ENCODE measurements around the gene KIF19.

The KIF19 gene

GRCh38 chr17:74396567-74396966 lies 70.5 kb downstream of the KIF19 start:
- DNase-seq (ENCODE audit: low read depth in 1 of 2, low spot score in 1 of 2): no peak
- no peaks in the 10 kb centered on the region for H3K27me3 ChIP-seq (ENCODE audit: insufficient read depth, poor library complexity, severe bottlenecking)
- no peak overlapping the region for H3K27ac ChIP-seq (replicated peaks)
- TF ChIP-seq, protein P1, sequence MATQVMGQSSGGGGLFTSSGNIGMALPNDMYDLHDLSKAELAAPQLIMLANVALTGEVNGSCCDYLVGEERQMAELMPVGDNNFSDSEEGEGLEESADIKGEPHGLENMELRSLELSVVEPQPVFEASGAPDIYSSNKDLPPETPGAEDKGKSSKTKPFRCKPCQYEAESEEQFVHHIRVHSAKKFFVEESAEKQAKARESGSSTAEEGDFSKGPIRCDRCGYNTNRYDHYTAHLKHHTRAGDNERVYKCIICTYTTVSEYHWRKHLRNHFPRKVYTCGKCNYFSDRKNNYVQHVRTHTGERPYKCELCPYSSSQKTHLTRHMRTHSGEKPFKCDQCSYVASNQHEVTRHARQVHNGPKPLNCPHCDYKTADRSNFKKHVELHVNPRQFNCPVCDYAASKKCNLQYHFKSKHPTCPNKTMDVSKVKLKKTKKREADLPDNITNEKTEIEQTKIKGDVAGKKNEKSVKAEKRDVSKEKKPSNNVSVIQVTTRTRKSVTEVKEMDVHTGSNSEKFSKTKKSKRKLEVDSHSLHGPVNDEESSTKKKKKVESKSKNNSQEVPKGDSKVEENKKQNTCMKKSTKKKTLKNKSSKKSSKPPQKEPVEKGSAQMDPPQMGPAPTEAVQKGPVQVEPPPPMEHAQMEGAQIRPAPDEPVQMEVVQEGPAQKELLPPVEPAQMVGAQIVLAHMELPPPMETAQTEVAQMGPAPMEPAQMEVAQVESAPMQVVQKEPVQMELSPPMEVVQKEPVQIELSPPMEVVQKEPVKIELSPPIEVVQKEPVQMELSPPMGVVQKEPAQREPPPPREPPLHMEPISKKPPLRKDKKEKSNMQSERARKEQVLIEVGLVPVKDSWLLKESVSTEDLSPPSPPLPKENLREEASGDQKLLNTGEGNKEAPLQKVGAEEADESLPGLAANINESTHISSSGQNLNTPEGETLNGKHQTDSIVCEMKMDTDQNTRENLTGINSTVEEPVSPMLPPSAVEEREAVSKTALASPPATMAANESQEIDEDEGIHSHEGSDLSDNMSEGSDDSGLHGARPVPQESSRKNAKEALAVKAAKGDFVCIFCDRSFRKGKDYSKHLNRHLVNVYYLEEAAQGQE (IDR thresholded peaks at IDR 0.05; ENCODE audit: insufficient replicate concordance, low read depth): no peak
- TF ChIP-seq, protein P2, sequence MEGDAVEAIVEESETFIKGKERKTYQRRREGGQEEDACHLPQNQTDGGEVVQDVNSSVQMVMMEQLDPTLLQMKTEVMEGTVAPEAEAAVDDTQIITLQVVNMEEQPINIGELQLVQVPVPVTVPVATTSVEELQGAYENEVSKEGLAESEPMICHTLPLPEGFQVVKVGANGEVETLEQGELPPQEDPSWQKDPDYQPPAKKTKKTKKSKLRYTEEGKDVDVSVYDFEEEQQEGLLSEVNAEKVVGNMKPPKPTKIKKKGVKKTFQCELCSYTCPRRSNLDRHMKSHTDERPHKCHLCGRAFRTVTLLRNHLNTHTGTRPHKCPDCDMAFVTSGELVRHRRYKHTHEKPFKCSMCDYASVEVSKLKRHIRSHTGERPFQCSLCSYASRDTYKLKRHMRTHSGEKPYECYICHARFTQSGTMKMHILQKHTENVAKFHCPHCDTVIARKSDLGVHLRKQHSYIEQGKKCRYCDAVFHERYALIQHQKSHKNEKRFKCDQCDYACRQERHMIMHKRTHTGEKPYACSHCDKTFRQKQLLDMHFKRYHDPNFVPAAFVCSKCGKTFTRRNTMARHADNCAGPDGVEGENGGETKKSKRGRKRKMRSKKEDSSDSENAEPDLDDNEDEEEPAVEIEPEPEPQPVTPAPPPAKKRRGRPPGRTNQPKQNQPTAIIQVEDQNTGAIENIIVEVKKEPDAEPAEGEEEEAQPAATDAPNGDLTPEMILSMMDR (IDR thresholded peaks at IDR 0.05; ENCODE audit: insufficient read depth, low read length): no peak
- TF ChIP-seq GABPA (IDR thresholded peaks at IDR 0.05; ENCODE audit: low read depth) (no peak), SPI1 (IDR thresholded peaks at IDR 0.05; ENCODE audit: borderline replicate concordance, low read depth) (no peak), POLR2AphosphoS5 (IDR thresholded peaks at IDR 0.05; ENCODE audit: low read depth) (no peak)
- no peak overlapping the region for H3K4me3 ChIP-seq (replicated peaks; ENCODE audit: insufficient read depth, low read length)

- no peak overlapping the region for H3K4me3 ChIP-seq (replicated peaks; ENCODE audit: insufficient read depth, low read length)
- no peaks in the 10 kb centered on the region for H3K27me3 ChIP-seq (ENCODE audit: insufficient read depth, poor library complexity, severe bottlenecking)
- DNase-seq (ENCODE audit: low read depth in 1 of 2, low spot score in 1 of 2): peak in 1 of 2 experiments; percentile 25
- no peak for TF ChIP-seq GABPA (IDR thresholded peaks at IDR 0.05; ENCODE audit: low read depth)
- no peak overlapping the region for H3K27ac ChIP-seq (replicated peaks)
Observed at GRCh38 chr17:74402048-74402447, 76.0 kb downstream of the KIF19 start.

- no peak overlapping the region for H3K27ac ChIP-seq (replicated peaks)
- H3K4me3 ChIP-seq (replicated peaks; ENCODE audit: insufficient read depth, low read length): no peak overlapping the region
- no peaks in the 10 kb centered on the region for H3K27me3 ChIP-seq (ENCODE audit: insufficient read depth, poor library complexity, severe bottlenecking)
- DNase-seq (ENCODE audit: low read depth in 1 of 2, low spot score in 1 of 2): no peak
- TF ChIP-seq, protein P1 (IDR thresholded peaks at IDR 0.05; ENCODE audit: insufficient replicate concordance, low read depth): no peak
- TF ChIP-seq GABPA (IDR thresholded peaks at IDR 0.05; ENCODE audit: low read depth) (no peak), POLR2AphosphoS5 (IDR thresholded peaks at IDR 0.05; ENCODE audit: low read depth) (no peak), SPI1 (IDR thresholded peaks at IDR 0.05; ENCODE audit: borderline replicate concordance, low read depth) (no peak)
- TF ChIP-seq, protein P2 (IDR thresholded peaks at IDR 0.05; ENCODE audit: insufficient read depth, low read length): no peak
Observed at GRCh38 chr17:74403512-74404137, 77.6 kb downstream of the KIF19 start.

DNA sequence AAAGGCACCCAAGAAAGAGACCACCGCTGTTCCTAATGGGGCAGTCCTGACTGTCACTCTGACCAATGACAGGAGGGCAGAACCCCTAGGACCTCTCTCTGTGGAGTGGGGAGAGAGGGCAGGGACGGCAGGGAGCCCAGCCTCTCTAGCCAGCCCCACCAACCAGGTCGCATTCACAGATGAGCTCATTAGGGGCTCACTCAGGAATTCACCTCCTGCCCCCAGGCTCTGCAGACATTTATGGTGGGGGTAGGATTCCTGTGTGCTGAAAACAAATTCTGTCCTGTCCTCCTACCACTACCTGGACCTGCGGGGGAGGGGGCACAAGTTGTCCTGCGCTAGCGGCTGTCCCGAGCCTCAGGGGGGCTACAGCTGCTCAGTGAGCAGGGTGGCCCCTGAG lies 78.2 kb downstream of the KIF19 start:
- no peak overlapping the region for H3K27ac ChIP-seq (replicated peaks)
- no peak overlapping the region for H3K4me3 ChIP-seq (replicated peaks; ENCODE audit: insufficient read depth, low read length)
- no peak for DNase-seq (ENCODE audit: low read depth in 1 of 2, low spot score in 1 of 2)
- TF ChIP-seq GABPA (IDR thresholded peaks at IDR 0.05; ENCODE audit: low read depth) (no peak), POLR2AphosphoS5 (IDR thresholded peaks at IDR 0.05; ENCODE audit: low read depth) (no peak), SPI1 (IDR thresholded peaks at IDR 0.05; ENCODE audit: borderline replicate concordance, low read depth) (no peak)
- TF ChIP-seq, protein P1 (IDR thresholded peaks at IDR 0.05; ENCODE audit: insufficient replicate concordance, low read depth): no peak
- TF ChIP-seq, protein P2 (IDR thresholded peaks at IDR 0.05; ENCODE audit: insufficient read depth, low read length): no peak
- H3K27me3 ChIP-seq (ENCODE audit: insufficient read depth, poor library complexity, severe bottlenecking): no peaks in the 10 kb centered on the region
